ENCODE data around the gene KRT76.

The KRT76 gene

DNA sequence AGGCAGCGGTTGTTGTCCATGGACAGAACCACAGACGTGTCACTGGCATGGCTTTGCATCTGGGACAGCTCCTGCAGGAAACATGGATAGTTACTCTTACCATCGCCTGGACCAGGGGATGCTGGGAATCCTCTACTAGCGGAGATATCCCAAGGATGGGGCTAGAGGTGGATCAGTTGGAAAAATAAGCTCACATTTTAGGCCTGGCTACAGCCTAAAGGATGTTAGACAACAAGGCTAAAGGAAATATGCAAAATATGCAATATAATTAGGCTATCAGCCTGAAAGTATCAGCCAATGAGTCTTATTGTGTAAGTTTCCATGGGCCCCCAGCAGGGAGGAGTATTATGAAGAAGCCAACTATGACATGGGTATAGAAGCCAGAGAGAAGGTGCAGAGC lies 5.0 kb downstream of the KRT76 start:
- in situ Hi-C loops (cut with MboI; ENCODE audit: low sequenced_read_pairs, unreplicated experiment), result no loop called here
- DNase-seq (ENCODE audit: low spot score), result no peak
- TF ChIP-seq, protein P1, sequence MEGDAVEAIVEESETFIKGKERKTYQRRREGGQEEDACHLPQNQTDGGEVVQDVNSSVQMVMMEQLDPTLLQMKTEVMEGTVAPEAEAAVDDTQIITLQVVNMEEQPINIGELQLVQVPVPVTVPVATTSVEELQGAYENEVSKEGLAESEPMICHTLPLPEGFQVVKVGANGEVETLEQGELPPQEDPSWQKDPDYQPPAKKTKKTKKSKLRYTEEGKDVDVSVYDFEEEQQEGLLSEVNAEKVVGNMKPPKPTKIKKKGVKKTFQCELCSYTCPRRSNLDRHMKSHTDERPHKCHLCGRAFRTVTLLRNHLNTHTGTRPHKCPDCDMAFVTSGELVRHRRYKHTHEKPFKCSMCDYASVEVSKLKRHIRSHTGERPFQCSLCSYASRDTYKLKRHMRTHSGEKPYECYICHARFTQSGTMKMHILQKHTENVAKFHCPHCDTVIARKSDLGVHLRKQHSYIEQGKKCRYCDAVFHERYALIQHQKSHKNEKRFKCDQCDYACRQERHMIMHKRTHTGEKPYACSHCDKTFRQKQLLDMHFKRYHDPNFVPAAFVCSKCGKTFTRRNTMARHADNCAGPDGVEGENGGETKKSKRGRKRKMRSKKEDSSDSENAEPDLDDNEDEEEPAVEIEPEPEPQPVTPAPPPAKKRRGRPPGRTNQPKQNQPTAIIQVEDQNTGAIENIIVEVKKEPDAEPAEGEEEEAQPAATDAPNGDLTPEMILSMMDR (IDR thresholded peaks at IDR 0.05; ENCODE audit: borderline replicate concordance, control extremely low read depth, extremely low read depth, insufficient read depth, missing control alignments), result no peak

DNA sequence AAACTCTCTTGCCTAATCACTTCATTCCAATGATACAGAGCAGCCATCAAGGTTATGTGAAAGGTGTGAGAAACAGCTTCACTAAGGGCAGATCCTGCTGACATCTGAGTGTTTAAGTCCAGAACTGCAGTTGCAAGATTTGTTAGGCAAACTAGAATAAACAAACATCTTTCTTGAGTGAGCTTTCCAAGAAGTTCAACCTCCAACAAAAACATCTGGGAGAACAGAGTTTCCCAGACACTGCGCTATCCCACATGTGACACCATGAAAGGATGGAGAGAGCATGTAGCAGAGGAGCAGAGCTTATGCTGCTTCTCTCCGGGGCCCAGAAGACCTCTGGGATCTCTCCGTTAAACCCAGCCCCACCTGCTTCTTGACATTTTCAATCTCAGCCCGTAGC lies 5.6 kb downstream of the KRT76 start:
- in situ Hi-C loops (cut with MboI; ENCODE audit: low sequenced_read_pairs, unreplicated experiment), result no loop called here
- no peak for DNase-seq (ENCODE audit: low spot score)
- TF ChIP-seq, protein P1 (IDR thresholded peaks at IDR 0.05; ENCODE audit: borderline replicate concordance, control extremely low read depth, extremely low read depth, insufficient read depth, missing control alignments), result no peak

DNA sequence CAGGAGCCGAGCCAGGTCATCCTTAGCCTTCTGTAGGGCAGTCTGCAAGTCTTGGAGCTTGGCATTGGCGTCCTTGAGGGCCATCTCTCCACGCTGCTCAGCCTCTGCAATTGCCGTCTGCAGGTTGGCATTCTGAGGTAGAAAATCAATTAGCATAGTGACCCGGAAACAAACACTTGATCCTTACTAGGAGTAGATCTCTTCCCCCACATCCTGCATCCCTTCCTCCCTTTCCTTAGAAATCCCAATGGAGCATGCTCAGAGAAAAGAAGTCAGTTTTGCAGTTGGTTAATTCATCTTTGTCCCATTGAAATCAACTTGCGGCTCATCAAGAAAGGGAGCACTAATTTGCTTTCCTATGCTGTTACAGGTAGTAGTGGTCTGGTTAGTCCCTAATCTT lies 6.1 kb downstream of the KRT76 start:
- in situ Hi-C loops (cut with MboI; ENCODE audit: low sequenced_read_pairs, unreplicated experiment), result no loop called here
- TF ChIP-seq, protein P1 (IDR thresholded peaks at IDR 0.05; ENCODE audit: borderline replicate concordance, control extremely low read depth, extremely low read depth, insufficient read depth, missing control alignments), result no peak

DNA sequence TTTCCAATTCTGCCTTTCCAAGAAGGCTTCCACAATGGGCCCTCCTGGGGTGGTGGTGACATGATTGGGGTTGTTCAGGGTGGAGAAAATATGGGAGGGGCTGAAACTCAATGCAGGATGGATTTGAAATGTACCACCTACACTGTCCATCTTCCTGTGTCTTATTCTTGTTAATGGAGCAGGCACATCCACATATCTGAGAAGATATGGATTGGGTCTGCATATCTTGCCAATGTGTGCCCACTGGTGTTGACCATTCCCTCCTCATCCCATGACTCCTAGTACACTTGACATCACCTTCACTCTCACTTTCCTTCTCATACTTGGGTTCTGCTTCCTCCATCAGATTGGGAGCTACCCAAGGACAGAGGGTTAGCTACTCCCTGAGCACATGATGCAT lies 7.2 kb downstream of the KRT76 start:
- DNase-seq (ENCODE audit: low spot score), result no peak
- in situ Hi-C loops (cut with MboI; ENCODE audit: low sequenced_read_pairs, unreplicated experiment), result no loop called here
- TF ChIP-seq, protein P1 (IDR thresholded peaks at IDR 0.05; ENCODE audit: borderline replicate concordance, control extremely low read depth, extremely low read depth, insufficient read depth, missing control alignments), result no peak

More for the DNA sequence above, 6.1 kb downstream of the KRT76 start:
- no peak for DNase-seq (ENCODE audit: low spot score)

DNA sequence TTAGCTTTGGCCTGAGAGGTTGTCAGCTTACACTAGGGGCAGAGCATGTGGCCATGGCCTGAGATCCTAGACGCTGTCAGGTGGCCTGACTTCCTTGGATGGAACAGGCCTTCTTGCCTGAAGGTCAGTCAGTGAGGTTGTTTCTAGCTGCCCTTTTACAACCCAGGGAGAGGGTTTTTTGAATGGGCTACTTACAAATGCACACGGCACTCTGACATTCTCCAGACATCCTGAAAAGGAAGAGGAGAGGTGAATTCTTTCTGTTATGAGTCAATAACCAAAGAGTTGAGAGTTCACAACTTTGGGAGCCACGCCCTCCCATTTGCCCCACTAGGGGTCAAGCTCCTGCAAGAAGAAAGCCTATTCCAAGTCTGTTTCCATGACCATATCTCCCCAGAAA lies 7.8 kb downstream of the KRT76 start:
- no peak for DNase-seq (ENCODE audit: low spot score)
- TF ChIP-seq, protein P1 (IDR thresholded peaks at IDR 0.05; ENCODE audit: borderline replicate concordance, control extremely low read depth, extremely low read depth, insufficient read depth, missing control alignments), result no peak
- in situ Hi-C loops (cut with MboI; ENCODE audit: low sequenced_read_pairs, unreplicated experiment), result no loop called here

DNA sequence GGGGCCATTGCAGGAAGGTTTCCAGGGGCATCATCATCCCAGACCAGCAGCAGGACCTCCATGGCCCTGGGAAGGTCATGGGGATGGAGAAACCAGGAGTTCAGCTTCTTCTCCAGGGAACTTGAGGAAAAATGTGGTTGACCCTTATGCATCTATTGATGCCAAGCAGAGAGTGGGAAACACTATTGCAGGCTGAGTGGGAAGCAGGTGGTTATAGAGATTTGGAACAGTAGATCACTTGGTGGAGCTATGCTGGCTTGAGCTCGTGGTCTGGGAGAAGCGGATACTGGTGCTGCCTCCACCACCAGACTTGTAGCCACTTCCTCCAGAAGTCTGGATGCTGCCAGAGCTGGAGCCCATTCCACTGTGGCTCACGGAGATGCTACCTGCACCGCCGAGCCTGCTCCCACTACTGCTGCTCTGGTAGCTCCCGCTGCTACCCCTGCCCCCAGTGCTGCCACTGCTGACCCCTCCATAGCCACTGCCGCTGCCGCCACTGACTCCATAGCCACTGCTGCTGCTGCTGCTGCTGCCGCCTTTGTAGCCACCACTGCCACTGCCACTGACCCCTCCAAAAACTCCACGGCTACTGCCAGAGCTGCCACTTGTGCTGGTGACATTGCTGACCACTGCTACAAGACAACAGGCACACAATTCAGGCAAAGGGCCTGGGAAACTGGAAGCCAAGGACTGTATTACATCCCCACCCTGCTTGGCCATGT lies 8.5 kb downstream of the KRT76 start:
- in situ Hi-C loops (cut with MboI; ENCODE audit: low sequenced_read_pairs, unreplicated experiment), result no loop called here
- TF ChIP-seq, protein P1 (IDR thresholded peaks at IDR 0.05; ENCODE audit: borderline replicate concordance, control extremely low read depth, extremely low read depth, insufficient read depth, missing control alignments), result no peak
- no peak for DNase-seq (ENCODE audit: low spot score)
